Raji (cell line): ENCODE results near the gene POLR3A.

Experiments used
- POLR2A ChIP-seq: IDR thresholded peaks from 2 replicates; pipeline ENCODE4 v1.6.1; 2011; ENCODE audit warnings: low read depth, low read length, control low read depth; ENCODE audit not compliant: insufficient read depth

POLR3A gene

GRCh38 chr10:78035933-78036583 lies 6.7 kb upstream of the POLR3A start:
- TF ChIP-seq POLR2A, result no peak

- no peak for TF ChIP-seq POLR2A
These were observed 6.1 kb upstream of the POLR3A start for GRCh38 chr10:78035437-78035836.

- TF ChIP-seq POLR2A, result no peak
These were observed 5.7 kb upstream of the POLR3A start for GRCh38 chr10:78035025-78035424.

- peak; percentile 99 for TF ChIP-seq POLR2A
These were observed 4.5 kb upstream of the POLR3A start, which contains the start of gene RPS24 for GRCh38 chr10:78033637-78034470. RPS24 (plus strand) TSS chr10:78033863; CDS start chr10:78033902, 39 bp downstream.

- TF ChIP-seq POLR2A, result no peak
These were observed 4.0 kb upstream of the POLR3A start for GRCh38 chr10:78033387-78033636.

- no peak for TF ChIP-seq POLR2A
These were observed 662 bp downstream of the POLR3A start for GRCh38 chr10:78028438-78029268.

- TF ChIP-seq POLR2A, result no peak
These were observed 3.5 kb downstream of the POLR3A start for GRCh38 chr10:78025685-78026364.

- TF ChIP-seq POLR2A, result no peak
These were observed 5.6 kb downstream of the POLR3A start for GRCh38 chr10:78023741-78024140.

- no peak for TF ChIP-seq POLR2A
These were observed 8.1 kb downstream of the POLR3A start for GRCh38 chr10:78021201-78021600.

- no peak for TF ChIP-seq POLR2A
These were observed 10.1 kb downstream of the POLR3A start for GRCh38 chr10:78019264-78019663.

GRCh38 chr10:78017856-78018255 lies 11.5 kb downstream of the POLR3A start:
- no peak for TF ChIP-seq POLR2A

- TF ChIP-seq POLR2A, result no peak
These were observed 13.8 kb downstream of the POLR3A start for GRCh38 chr10:78015546-78015945.

GRCh38 chr10:78013564-78013963 lies 15.8 kb downstream of the POLR3A start:
- no peak for TF ChIP-seq POLR2A

GRCh38 chr10:78011065-78011464 lies 18.2 kb downstream of the POLR3A start:
- TF ChIP-seq POLR2A, result no peak

GRCh38 chr10:78010278-78010677 lies 19.0 kb downstream of the POLR3A start:
- TF ChIP-seq POLR2A, result no peak

- no peak for TF ChIP-seq POLR2A
These were observed 19.7 kb downstream of the POLR3A start for GRCh38 chr10:78009662-78010061.

- no peak for TF ChIP-seq POLR2A
These were observed 22.1 kb downstream of the POLR3A start for GRCh38 chr10:78007172-78007571.
